PC-3 (cell line): ENCODE results near the gene CACNA2D2. TPM values are rescaled to one million over a fixed set of nuclear protein-coding genes. Genes with fewer than 3 reads are reported as not detected.

ENCODE experiments used
- ATAC-seq: fragments of 200-7000 bp; cut with Tn5 transposase; 2 replicates; pipeline ENCODE4 v1.9.1; 2020; ENCODE audit warnings: mild to moderate bottlenecking, moderate library complexity
- BruUV-seq: library from RNA; stranded (reverse); fragments of 400-500 nt; replicated peaks from 2 replicates; lab custom pipeline; 2021; lab: Mats Ljungman, UMichigan
- CTCF ChIA-PET: fragments of 300-600 bp; sonication (Branson Sonifier 250); formaldehyde crosslinking; loops from one replicate; lab custom pipeline; 2022; ENCODE audit warnings: antibody characterized with exemption; lab: Charles Lee
- POLR2A ChIA-PET: fragments of 300-600 bp; sonication (Branson Sonifier 250); formaldehyde crosslinking; loops from one replicate; lab custom pipeline; 2022; ENCODE audit warnings: antibody characterized with exemption; ENCODE audit not compliant: unreplicated experiment; lab: Charles Lee
- DNase-seq: peaks from one replicate; pipeline ENCODE4 v3.0.0-alpha.2; 2015
- H2AFZ ChIP-seq: fragments of 300-600 bp; sonication (generic); 2 replicates; pipeline ENCODE4 v1.6.0; 2016; ENCODE audit warnings: antibody characterized with exemption, low read length
- H3F3A ChIP-seq: fragments of 300-600 bp; sonication (generic); one replicate; pipeline ENCODE4 v1.6.0; 2017; ENCODE audit warnings: antibody characterized with exemption, low read length, control low read depth, mild to moderate bottlenecking; ENCODE audit not compliant: unreplicated experiment
- H3K27ac ChIP-seq: fragments of 300-600 bp; sonication (generic); 2 replicates; pipeline ENCODE4 v1.5.1; 2016; ENCODE audit warnings: mild to moderate bottlenecking, low read length
- H3K27me3 ChIP-seq: fragments of 300-600 bp; sonication (generic); 2 replicates; pipeline ENCODE4 v1.6.1; 2016; ENCODE audit warnings: low read length, mixed read lengths
- H3K36me3 ChIP-seq: fragments of 300-600 bp; sonication (generic); 2 replicates; pipeline ENCODE4 v1.6.1; 2016; ENCODE audit warnings: low read depth, mixed run types, low read length, mixed read lengths
- H3K4me1 ChIP-seq: fragments of 300-600 bp; sonication (generic); 2 replicates; pipeline ENCODE4 v1.5.1; 2016; ENCODE audit warnings: low read length; ENCODE audit not compliant: insufficient read depth
- H3K4me2 ChIP-seq: fragments of 300-600 bp; sonication (generic); 2 replicates; pipeline ENCODE4 v1.6.0; 2016; ENCODE audit warnings: low read length
- H3K4me3 ChIP-seq: fragments of 300-600 bp; sonication (generic); 2 replicates; pipeline ENCODE4 v1.5.1; 2016; ENCODE audit warnings: mild to moderate bottlenecking, low read length, mixed read lengths
- H3K79me2 ChIP-seq: fragments of 300-600 bp; sonication (generic); 2 replicates; pipeline ENCODE4 v1.6.1; 2017; ENCODE audit warnings: low read length, mixed read lengths
- H3K9ac ChIP-seq: fragments of 300-600 bp; sonication (generic); 2 replicates; pipeline ENCODE4 v1.6.0; 2016; ENCODE audit warnings: mild to moderate bottlenecking, low read length
- H3K9me2 ChIP-seq: fragments of 300-600 bp; sonication (generic); replicated peaks from 2 replicates; pipeline ENCODE4 v1.6.1; 2016; ENCODE audit warnings: mixed run types, low read length, mixed read lengths
- H3K9me3 ChIP-seq: fragments of 300-600 bp; sonication (generic); 2 replicates; pipeline ENCODE4 v1.6.1; 2016; ENCODE audit warnings: low read length, mixed read lengths
- H4K20me1 ChIP-seq: fragments of 300-600 bp; sonication (generic); 2 replicates; pipeline ENCODE4 v1.6.1; 2016; ENCODE audit warnings: low read length, mixed read lengths
- CTCF ChIP-seq: fragments of 300-600 bp; sonication (generic); conservative IDR thresholded peaks from 2 replicates; pipeline ENCODE4 v1.5.1; 2017; ENCODE audit warnings: antibody characterized with exemption, low read depth, mild to moderate bottlenecking, low read length
- EZH2 ChIP-seq: fragments of 300-600 bp; sonication (generic); IDR thresholded peaks from one replicate; pipeline ENCODE4 v1.6.1; 2017; ENCODE audit warnings: antibody characterized with exemption, mild to moderate bottlenecking, low read length; ENCODE audit not compliant: unreplicated experiment
- EZH2phosphoT487 ChIP-seq: fragments of 300-600 bp; sonication (generic); IDR thresholded peaks from 2 replicates; pipeline ENCODE4 v1.6.1; 2018; ENCODE audit warnings: mild to moderate bottlenecking, antibody characterized with exemption, low read length, borderline replicate concordance
- intact Hi-C: fragments of 100-400 bp; cut with micrococcal nuclease; formaldehyde crosslinking; loops from 2 replicates; pipeline ENCODE4 v1.9.0; 2023
- total RNA-seq: library from RNA; depleted of rRNA; stranded (reverse); fragments of >200 nt; gene quantifications from 2 replicates; pipeline ENCODE4 v1.2.3, GENCODE V29; 2014

CACNA2D2 gene
- total RNA-seq, 1 experiment from 2014 or later: 0.44 TPM

- ChIA-PET POLR2A (no interaction called here), CTCF (no interaction called here)
- H3K27me3 ChIP-seq: no peaks in the 10 kb centered on the region
- ATAC-seq: no peak
- H3F3A ChIP-seq: no peaks in the 10 kb centered on the region
- BruUV-seq: no TSS peak
- no peaks in the 10 kb centered on the region for H3K9me3 ChIP-seq
- H3K4me3 ChIP-seq: no peak overlapping the region
- no peak overlapping the region for H3K4me2 ChIP-seq
- intact Hi-C loops: no loop called here
- TF ChIP-seq EZH2phosphoT487 (no peak), CTCF (no peak), EZH2 (no peak)
- H3K36me3 ChIP-seq: no peaks in the 10 kb centered on the region
- no peak overlapping the region for H3K9ac ChIP-seq
- no peaks in the 10 kb centered on the region for H3K79me2 ChIP-seq
- no peak for DNase-seq
- H3K9me2 ChIP-seq: no peaks in the 10 kb centered on the region
- no peak overlapping the region for H3K27ac ChIP-seq
- H2AFZ ChIP-seq: no peak overlapping the region
- H4K20me1 ChIP-seq: no peaks in the 10 kb centered on the region
- H3K4me1 ChIP-seq: no peaks in the 10 kb centered on the region
Measured at GRCh38 chr3:50479523-50479922, 23.9 kb downstream of the CACNA2D2 start.

- H3K4me1 ChIP-seq: no peaks in the 10 kb centered on the region
- H3K27me3 ChIP-seq: no peaks in the 10 kb centered on the region
- intact Hi-C loops: no loop called here
- H4K20me1 ChIP-seq: no peaks in the 10 kb centered on the region
- TF ChIP-seq CTCF: no peak
- TF ChIP-seq EZH2phosphoT487: no peak
- TF ChIP-seq EZH2: no peak
- no peak overlapping the region for H2AFZ ChIP-seq
- no peaks in the 10 kb centered on the region for H3F3A ChIP-seq
- BruUV-seq: no TSS peak
- CTCF ChIA-PET: no interaction called here
- POLR2A ChIA-PET: no interaction called here
- no peaks in the 10 kb centered on the region for H3K9me2 ChIP-seq
- H3K79me2 ChIP-seq: no peaks in the 10 kb centered on the region
- H3K27ac ChIP-seq: no peak overlapping the region
- no peaks in the 10 kb centered on the region for H3K36me3 ChIP-seq
- no peak overlapping the region for H3K4me3 ChIP-seq
- H3K4me2 ChIP-seq: no peak overlapping the region
- no peak overlapping the region for H3K9ac ChIP-seq
- ATAC-seq: no peak
- DNase-seq: no peak
- H3K9me3 ChIP-seq: no peaks in the 10 kb centered on the region
Measured at GRCh38 chr3:50478671-50479260, 24.7 kb downstream of the CACNA2D2 start.

- H3K4me3 ChIP-seq: no peak overlapping the region
- no peaks in the 10 kb centered on the region for H3K9me3 ChIP-seq
- no peak overlapping the region for H3K4me2 ChIP-seq
- no peaks in the 10 kb centered on the region for H3K27me3 ChIP-seq
- no peak for TF ChIP-seq CTCF
- no peak for TF ChIP-seq EZH2phosphoT487
- TF ChIP-seq EZH2: no peak
- intact Hi-C loops: no loop called here
- BruUV-seq: no TSS peak
- no peak for DNase-seq
- no peaks in the 10 kb centered on the region for H3K4me1 ChIP-seq
- no peaks in the 10 kb centered on the region for H4K20me1 ChIP-seq
- H2AFZ ChIP-seq: no peak overlapping the region
- no peak overlapping the region for H3K9ac ChIP-seq
- H3K27ac ChIP-seq: no peak overlapping the region
- POLR2A ChIA-PET: no interaction called here
- no peaks in the 10 kb centered on the region for H3K79me2 ChIP-seq
- CTCF ChIA-PET: no interaction called here
- no peak for ATAC-seq
- H3K36me3 ChIP-seq: no peaks in the 10 kb centered on the region
- no peaks in the 10 kb centered on the region for H3F3A ChIP-seq
- no peaks in the 10 kb centered on the region for H3K9me2 ChIP-seq
Measured at GRCh38 chr3:50478051-50478450, 25.4 kb downstream of the CACNA2D2 start.
